H9 (cell line): ENCODE data around the gene MTLN. TPM values are rescaled to one million over a fixed set of nuclear protein-coding genes. Genes with fewer than 3 reads are reported as not detected.

Experiments used
- DNase-seq: peaks from one replicate; pipeline ENCODE4 v3.0.0-alpha.2; 2017
- H2AFZ ChIP-seq: one replicate; pipeline ENCODE4 v1.6.1; 2013; ENCODE audit warnings: mild to moderate bottlenecking, low read length, control low read depth, moderate library complexity
- H2AK5ac ChIP-seq: 2 replicates; pipeline ENCODE4 v1.6.1; 2013; ENCODE audit warnings: low read length, control low read depth, mixed read lengths; ENCODE audit not compliant: insufficient read length
- H2BK120ac ChIP-seq: one replicate; pipeline ENCODE4 v1.6.1; 2013; ENCODE audit warnings: low read depth, mild to moderate bottlenecking, low read length, control low read depth, inconsistent platforms; ENCODE audit not compliant: poor library complexity, severe bottlenecking
- H2BK12ac ChIP-seq: 2 replicates; pipeline ENCODE4 v1.6.1; 2013; ENCODE audit warnings: low read length, control low read depth, mixed read lengths, low read depth; ENCODE audit not compliant: insufficient read length
- H2BK15ac ChIP-seq: 2 replicates; pipeline ENCODE4 v1.6.1; 2013; ENCODE audit warnings: low read depth, low read length, control low read depth
- H2BK20ac ChIP-seq: one replicate; pipeline ENCODE4 v1.6.1; 2013; ENCODE audit warnings: low read depth, mild to moderate bottlenecking, low read length, control low read depth, inconsistent platforms; ENCODE audit not compliant: poor library complexity, severe bottlenecking
- H2BK5ac ChIP-seq: 2 replicates; pipeline ENCODE4 v1.6.1; 2013; ENCODE audit warnings: low read length, control low read depth, mixed read lengths; ENCODE audit not compliant: insufficient read length
- H3K14ac ChIP-seq: 2 replicates; pipeline ENCODE4 v1.6.1; 2013; ENCODE audit warnings: low read length, control low read depth; ENCODE audit not compliant: insufficient read depth
- H3K18ac ChIP-seq: 2 replicates; pipeline ENCODE4 v1.6.1; 2013; ENCODE audit warnings: low read depth, mild to moderate bottlenecking, mixed read lengths, low read length, control low read depth; ENCODE audit not compliant: insufficient read length
- H3K23ac ChIP-seq: 2 replicates; pipeline ENCODE4 v1.6.1; 2013; ENCODE audit warnings: low read length, control low read depth, mixed read lengths, low read depth; ENCODE audit not compliant: insufficient read length
- H3K23me2 ChIP-seq: 2 replicates; pipeline ENCODE4 v1.6.1; 2013; ENCODE audit warnings: low read depth, mild to moderate bottlenecking, mixed read lengths, low read length, control low read depth; ENCODE audit not compliant: insufficient read length, poor library complexity, severe bottlenecking
- H3K27ac ChIP-seq: 2 replicates; pipeline ENCODE4 v1.5.1; 2013; ENCODE audit warnings: low read length, control low read depth, mixed read lengths, low read depth; ENCODE audit not compliant: insufficient read length
- H3K27me3 ChIP-seq: 2 replicates; pipeline ENCODE4 v1.6.1; 2013; ENCODE audit warnings: low read length, control low read depth, inconsistent platforms; ENCODE audit not compliant: insufficient read depth
- H3K4ac ChIP-seq: 2 replicates; pipeline ENCODE4 v1.6.1; 2013; ENCODE audit warnings: low read depth, mild to moderate bottlenecking, control low read depth, inconsistent platforms, low read length, moderate library complexity
- H3K4me1 ChIP-seq: 2 replicates; pipeline ENCODE4 v1.6.1; 2013; ENCODE audit warnings: low read length, control low read depth, inconsistent platforms; ENCODE audit not compliant: insufficient read depth
- H3K4me2 ChIP-seq: 2 replicates; pipeline ENCODE4 v1.6.1; 2013; ENCODE audit warnings: low read length, control low read depth, mixed read lengths; ENCODE audit not compliant: insufficient read length, insufficient read depth
- H3K56ac ChIP-seq: 2 replicates; pipeline ENCODE4 v1.6.1; 2013; ENCODE audit warnings: low read depth, mild to moderate bottlenecking, mixed read lengths, low read length, control low read depth; ENCODE audit not compliant: insufficient read length
- H3K79me1 ChIP-seq: 2 replicates; pipeline ENCODE4 v1.6.1; 2013; ENCODE audit warnings: low read depth, mild to moderate bottlenecking, moderate library complexity, low read length, control low read depth, inconsistent platforms; ENCODE audit not compliant: insufficient read depth, poor library complexity, severe bottlenecking
- H3K79me2 ChIP-seq: 2 replicates; pipeline ENCODE4 v1.6.1; 2013; ENCODE audit warnings: low read length, control low read depth, inconsistent platforms; ENCODE audit not compliant: insufficient read depth
- H3K9ac ChIP-seq: 2 replicates; pipeline ENCODE4 v1.6.1; 2013; ENCODE audit warnings: low read length, control low read depth, mixed read lengths; ENCODE audit not compliant: insufficient read length; ENCODE audit errors: extremely low read depth
- H3K9me3 ChIP-seq: one replicate; pipeline ENCODE4 v1.6.1; 2013; ENCODE audit warnings: low read depth, low read length, inconsistent platforms; ENCODE audit not compliant: control insufficient read depth
- H3T11ph ChIP-seq: one replicate; pipeline ENCODE4 v1.6.1; 2013; ENCODE audit warnings: mild to moderate bottlenecking, low read length, control low read depth, inconsistent platforms
- H4K20me1 ChIP-seq: one replicate; pipeline ENCODE4 v1.6.1; 2013; ENCODE audit not compliant: control insufficient read depth, insufficient read length, insufficient read depth
- H4K5ac ChIP-seq: 2 replicates; pipeline ENCODE4 v1.6.1; 2013; ENCODE audit warnings: low read depth, mild to moderate bottlenecking, mixed read lengths, low read length, control low read depth; ENCODE audit not compliant: insufficient read length
- H4K8ac ChIP-seq: replicated peaks from 2 replicates; pipeline ENCODE4 v1.6.1; 2013; ENCODE audit warnings: low read length, control low read depth, mixed read lengths, low read depth; ENCODE audit not compliant: insufficient read length
- H4K91ac ChIP-seq: 2 replicates; pipeline ENCODE4 v1.6.1; 2013; ENCODE audit warnings: low read depth, mild to moderate bottlenecking, moderate library complexity, mixed read lengths, low read length, control low read depth; ENCODE audit not compliant: insufficient read length
- H3K27ac Mint-ChIP-seq, 3 experiments: 2 replicates in 2 of 3; 3 replicates in 1 of 3; pipeline ENCODE4 v1.8.0; 2020 to 2021; ENCODE audit warnings: mixed read lengths in 3 of 3, mild to moderate bottlenecking in 1 of 3, moderate library complexity in 1 of 3
- H3K27me3 Mint-ChIP-seq: 2 replicates; pipeline ENCODE4 v1.8.0; 2021; ENCODE audit warnings: low read depth, mild to moderate bottlenecking, moderate library complexity, mixed read lengths
- H3K36me3 Mint-ChIP-seq, 3 experiments: 2 replicates in 2 of 3; 3 replicates in 1 of 3; pipeline ENCODE4 v1.8.0; 2020 to 2021; ENCODE audit warnings: low read depth in 3 of 3, mixed read lengths in 3 of 3; ENCODE audit not compliant: insufficient read depth in 1 of 3
- H3K4me1 Mint-ChIP-seq, 2 experiments: 2 replicates each; pipeline ENCODE4 v1.8.0; 2020; ENCODE audit warnings: mixed read lengths in 2 of 2
- H3K4me3 Mint-ChIP-seq, 2 experiments: 2 replicates in 1 of 2; 3 replicates in 1 of 2; pipeline ENCODE4 v1.8.0; 2020 to 2021; ENCODE audit warnings: mild to moderate bottlenecking in 2 of 2, mixed read lengths in 2 of 2, moderate library complexity in 1 of 2
- H3K9me3 Mint-ChIP-seq, 2 experiments: 2 replicates in 1 of 2; 3 replicates in 1 of 2; pipeline ENCODE4 v1.8.0; 2020; ENCODE audit warnings: mild to moderate bottlenecking in 2 of 2, mixed read lengths in 2 of 2, moderate library complexity in 1 of 2
- WGBS: extraction: QIAGEN DNeasy Blood & Tissue Kit; methylation state at CpG from one replicate; pipeline ENCODE4 v1.1.7; 2013; ENCODE audit warnings: missing lambda C conversion rate, low lambda C conversion rate, mixed read lengths; ENCODE audit not compliant: insufficient read length; ENCODE audit errors: extremely low coverage; 5-methylcytosine and 5-hydroxymethylcytosine counted together
- total RNA-seq: library from RNA; stranded (reverse); gene quantifications from 2 replicates; pipeline ENCODE4 v1.2.1, GENCODE V29; 2021
- TF ChIP-seq, protein P1 (sequence below): fragments of 200-600 bp; sonication (generic); conservative IDR thresholded peaks from 3 replicates; pipeline ENCODE4 v1.8.0; 2021; ENCODE audit warnings: antibody characterized with exemption, mild to moderate bottlenecking

The MTLN gene
- total RNA-seq, 1 experiment from 2014 or later: 16.3 TPM

GRCh38 chr2:110167326-110168000 lies 44.9 kb downstream of the MTLN start:
- H3K9ac ChIP-seq: no peak overlapping the region
- no CpG with 5 or more reads among the region's 5 CpGs for WGBS
- TF ChIP-seq, protein P1, sequence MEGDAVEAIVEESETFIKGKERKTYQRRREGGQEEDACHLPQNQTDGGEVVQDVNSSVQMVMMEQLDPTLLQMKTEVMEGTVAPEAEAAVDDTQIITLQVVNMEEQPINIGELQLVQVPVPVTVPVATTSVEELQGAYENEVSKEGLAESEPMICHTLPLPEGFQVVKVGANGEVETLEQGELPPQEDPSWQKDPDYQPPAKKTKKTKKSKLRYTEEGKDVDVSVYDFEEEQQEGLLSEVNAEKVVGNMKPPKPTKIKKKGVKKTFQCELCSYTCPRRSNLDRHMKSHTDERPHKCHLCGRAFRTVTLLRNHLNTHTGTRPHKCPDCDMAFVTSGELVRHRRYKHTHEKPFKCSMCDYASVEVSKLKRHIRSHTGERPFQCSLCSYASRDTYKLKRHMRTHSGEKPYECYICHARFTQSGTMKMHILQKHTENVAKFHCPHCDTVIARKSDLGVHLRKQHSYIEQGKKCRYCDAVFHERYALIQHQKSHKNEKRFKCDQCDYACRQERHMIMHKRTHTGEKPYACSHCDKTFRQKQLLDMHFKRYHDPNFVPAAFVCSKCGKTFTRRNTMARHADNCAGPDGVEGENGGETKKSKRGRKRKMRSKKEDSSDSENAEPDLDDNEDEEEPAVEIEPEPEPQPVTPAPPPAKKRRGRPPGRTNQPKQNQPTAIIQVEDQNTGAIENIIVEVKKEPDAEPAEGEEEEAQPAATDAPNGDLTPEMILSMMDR: no peak
- no peaks in the 10 kb centered on the region for H3K79me2 ChIP-seq
- H3K27ac ChIP-seq: no peak overlapping the region
- no peak overlapping the region for H2BK15ac ChIP-seq
- no peak overlapping the region for H2BK120ac ChIP-seq
- H3K4me2 ChIP-seq: peak overlapping the region; percentile 24
- H3K9me3 ChIP-seq: no peaks in the 10 kb centered on the region
- no peak overlapping the region for H2AK5ac ChIP-seq
- H3K14ac ChIP-seq: no peak overlapping the region
- no peak overlapping the region for H2BK20ac ChIP-seq
- no peaks in the 10 kb centered on the region for H3K79me1 ChIP-seq
- no peaks in the 10 kb centered on the region for H3K27me3 ChIP-seq
- Mint-ChIP-seq H3K9me3 (no peaks in the 10 kb centered on the region), H3K27ac (peak overlapping the region in 1 of 3 experiments; percentile 47; a peak in 1 of 7 replicates), H3K4me1 (peaks cover 20 to 22% of the 10 kb centered on the region in 2 experiments), H3K27me3 (no peaks in the 10 kb centered on the region), H3K4me3 (no peak overlapping the region), H3K36me3 (no peaks in the 10 kb centered on the region)
- peak overlapping the region; percentile 32 for H2AFZ ChIP-seq
- H3K4ac ChIP-seq: no peak overlapping the region
- H4K20me1 ChIP-seq: no peaks in the 10 kb centered on the region
- no peak overlapping the region for H4K5ac ChIP-seq
- no peak overlapping the region for H2BK5ac ChIP-seq
- no peaks in the 10 kb centered on the region for H3K23me2 ChIP-seq
- H3K4me1 ChIP-seq: peaks cover 7% of the 10 kb centered on the region
- DNase-seq: peak; percentile 55
- H4K91ac ChIP-seq: no peak overlapping the region
- H3K23ac ChIP-seq: no peak overlapping the region
- H2BK12ac ChIP-seq: no peak overlapping the region
- no peak overlapping the region for H3K56ac ChIP-seq
- H3T11ph ChIP-seq: no peak overlapping the region
- H4K8ac ChIP-seq: no peak overlapping the region
- no peak overlapping the region for H3K18ac ChIP-seq
